GM19351 (cell line): ENCODE data around the gene AMOTL1.
"Not testable (repeated sequence)": the region's sequence is repeated elsewhere in the genome, so short reads cannot be mapped to it uniquely, and the experiment has no call there.

Experiments used
- ATAC-seq: cut with Tn5 transposase; IDR thresholded peaks from one replicate; pipeline ENCODE4 v1.9.1; 2021; ENCODE audit warnings: mild to moderate bottlenecking, moderate library complexity; ENCODE audit not compliant: unreplicated experiment

AMOTL1 gene

GRCh38 chr11:94769880-94770279 is 1.7 kb downstream of the AMOTL1 start:
- no peak for ATAC-seq

- ATAC-seq = no peak
These were observed 2.5 kb downstream of the AMOTL1 start for GRCh38 chr11:94770563-94771120.

- no peak for ATAC-seq
These were observed 3.2 kb downstream of the AMOTL1 start for GRCh38 chr11:94771390-94771789.

- ATAC-seq = no peak
These were observed 3.8 kb downstream of the AMOTL1 start for GRCh38 chr11:94771951-94772350.

GRCh38 chr11:94773842-94774241 is 5.7 kb downstream of the AMOTL1 start:
- ATAC-seq = no peak

- ATAC-seq = no peak
These were observed 6.2 kb downstream of the AMOTL1 start for GRCh38 chr11:94774345-94774744.

GRCh38 chr11:94775567-94776327 is 7.6 kb downstream of the AMOTL1 start:
- no peak for ATAC-seq

GRCh38 chr11:94776351-94777321 is 8.5 kb downstream of the AMOTL1 start:
- ATAC-seq = no peak

- ATAC-seq = no peak
These were observed 12.3 kb downstream of the AMOTL1 start for GRCh38 chr11:94780432-94780831.

GRCh38 chr11:94781837-94782236 is 13.7 kb downstream of the AMOTL1 start:
- ATAC-seq = no peak

GRCh38 chr11:94782446-94782845 is 14.3 kb downstream of the AMOTL1 start:
- ATAC-seq = no peak

- ATAC-seq = no peak
These were observed 16.7 kb downstream of the AMOTL1 start for GRCh38 chr11:94784884-94785283.

- no peak for ATAC-seq
These were observed 17.4 kb downstream of the AMOTL1 start for GRCh38 chr11:94785509-94785908.

GRCh38 chr11:94786264-94787126 is 18.3 kb downstream of the AMOTL1 start:
- peak; percentile 80 for ATAC-seq

- ATAC-seq = no peak
These were observed 19.6 kb downstream of the AMOTL1 start for GRCh38 chr11:94787801-94788200.

- no peak for ATAC-seq
These were observed 20.2 kb downstream of the AMOTL1 start for GRCh38 chr11:94788396-94788795.

- no peak for ATAC-seq
These were observed 22.0 kb downstream of the AMOTL1 start for GRCh38 chr11:94790197-94790596.

- ATAC-seq = no peak
These were observed 22.6 kb downstream of the AMOTL1 start for GRCh38 chr11:94790661-94791180.

- no peak for ATAC-seq
These were observed 23.2 kb downstream of the AMOTL1 start for GRCh38 chr11:94791216-94791889.

GRCh38 chr11:94791942-94792341 is 23.8 kb downstream of the AMOTL1 start:
- not testable (repeated sequence) for ATAC-seq
